Right lobe of liver (tissue), 6 donors: ENCODE results near the gene MAP4K4. TPM values are rescaled to one million over a fixed set of nuclear protein-coding genes. Genes with fewer than 3 reads are reported as not detected.

Experiments used
- ATAC-seq, 4 donors: fragments of 200-7000 bp; cut with Tn5 transposase; one replicate each; pipeline ENCODE4 v1.9.1; 2020; ENCODE audit warnings: mild to moderate bottlenecking in 4 of 4, moderate library complexity in 4 of 4
- DNase-seq, 3 donors: peaks; one replicate each; pipeline ENCODE4 v3.0.0-alpha.2; 2020
- H3K27ac ChIP-seq, 3 donors: fragments of 200-600 bp; one replicate each; pipeline ENCODE4 v1.8.0; 2022
- H3K27me3 ChIP-seq, 2 donors: fragments of 200-600 bp; one replicate each; pipeline ENCODE4 v1.8.0; 2022
- H3K36me3 ChIP-seq, 4 donors: fragments of 200-600 bp; sonication (generic) in 1 of 4; one replicate each; pipeline versions ENCODE4 v1.5.1 to v1.8.0; 2017 to 2022; ENCODE audit warnings: control low read depth in 1 of 4
- H3K4me1 ChIP-seq, 4 donors: fragments of 200-600 bp; sonication (generic) in 1 of 4; one replicate each; pipeline versions ENCODE4 v1.5.1 to v1.8.0; 2017 to 2022; ENCODE audit warnings: control low read depth in 1 of 4
- H3K4me3 ChIP-seq, 3 donors: fragments of 200-600 bp; one replicate each; pipeline ENCODE4 v1.8.0; 2022
- H3K9me3 ChIP-seq, 4 donors: fragments of 200-600 bp; sonication (generic) in 1 of 4; one replicate each; pipeline versions ENCODE4 v1.5.1 to v1.8.0; 2017 to 2022; ENCODE audit warnings: control low read depth in 1 of 4
- CTCF ChIP-seq, 4 donors: fragments of 200-600 bp in 3 of 4; fragments of 450-650 bp in 1 of 4; IDR thresholded peaks; one replicate each; pipeline versions ENCODE4 v1.5.1 to v1.8.0; 2016 to 2022; ENCODE audit warnings: antibody characterized with exemption in 4 of 4, mild to moderate bottlenecking in 2 of 4
- POLR2A ChIP-seq: fragments of 450-650 bp; IDR thresholded peaks from one replicate; pipeline ENCODE4 v1.6.1; 2017; ENCODE audit warnings: antibody characterized with exemption, mild to moderate bottlenecking
- WGBS: methylation state at CpG from one replicate; pipeline ENCODE4 v1.1.6; 2018; ENCODE audit warnings: low coverage, low lambda C conversion rate; ENCODE audit not compliant: insufficient coverage; ENCODE audit errors: missing lambda C conversion rate; 5-methylcytosine and 5-hydroxymethylcytosine counted together
- intact Hi-C, 2 donors: fragments of 100-400 bp; cut with DNase I; formaldehyde crosslinking; loops; one replicate each; pipeline versions ENCODE4 v1.11.2 to v1.14.1; 2022
- total RNA-seq, 6 experiments: library from RNA; depleted of rRNA in 2 of 6; stranded (reverse); fragments of >200 nt in 2 of 6; fragmentation: NEBNext Ultra II Directional in 3 of 6; extraction: Animal tissue kit (Norgen Biotek cat#: 25700) in 3 of 6; gene quantifications; one replicate each; pipeline versions ENCODE4 v1.1.0 to v1.2.4, GENCODE V29; 2016 to 2023
- donor health status: DM: no; HTN: yes; CAD: no.
- donor health status: DM: no; HTN: no; CAD: no.
- donor health status: DM: no; HTN: no; CAD: no.
- donor health status: DM: no; HTN: yes; CAD: no.
- donor health status: DM: no; HTN: yes; CAD: no.

The MAP4K4 gene
- total RNA-seq, 6 experiments from 2014 or later = 29.8 to 36.5 (median 31.1) TPM

DNA sequence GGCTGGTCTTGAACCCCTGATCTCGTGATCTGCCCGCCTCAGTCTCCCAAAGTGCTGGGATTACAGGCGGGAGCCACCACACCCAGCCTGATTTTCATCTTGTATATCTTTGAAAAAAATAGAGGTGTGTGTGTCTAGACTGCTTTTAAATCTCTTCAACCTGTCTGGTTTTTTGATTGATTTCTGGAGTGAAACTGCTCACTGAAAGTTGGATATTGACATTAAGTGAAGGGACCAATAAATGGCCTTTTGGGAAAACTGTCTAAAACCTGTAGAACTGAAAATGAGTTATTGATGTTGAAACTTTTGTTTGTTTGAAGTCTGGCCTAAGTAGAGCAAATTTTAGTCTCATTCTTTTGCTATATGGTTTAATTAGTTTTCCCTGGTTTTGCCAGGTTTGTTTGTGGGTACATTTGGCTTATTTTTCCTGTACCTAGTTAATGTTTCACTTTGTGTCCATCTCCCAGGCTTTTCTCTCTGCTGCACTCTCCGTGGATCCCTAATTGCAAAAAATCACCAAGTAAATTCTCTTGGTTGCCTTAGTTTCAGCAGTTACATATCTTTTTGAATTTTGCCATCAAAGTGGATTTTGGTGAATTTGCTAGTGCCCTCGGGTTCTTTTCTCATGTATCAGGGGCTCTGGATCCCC, 144.3 kb downstream of the MAP4K4 start:
- DNase-seq (no peak), ATAC-seq (peak; percentile 75 to 80 (median 78))
- peaks cover 0 to 65% (median 7%) of the 10 kb centered on the region in 4 donors for H3K36me3 ChIP-seq
- H3K9me3 ChIP-seq = no peaks in the 10 kb centered on the region
- H3K4me1 ChIP-seq = peaks cover 0 to 22% (median 4%) of the 10 kb centered on the region in 4 donors
- TF ChIP-seq CTCF (IDR thresholded peaks at IDR 0.05) (no peak), POLR2A (no peak)
- H3K4me3 ChIP-seq = no peak overlapping the region
- WGBS = 56% methylated on average over 5 of the region's 5 CpGs
- intact Hi-C loops = no loop called here
- no peaks in the 10 kb centered on the region for H3K27me3 ChIP-seq
- peak overlapping the region in 2 of 3 donors; percentile 35 to 77 for H3K27ac ChIP-seq

- Histone ChIP-seq H3K27me3 (no peaks in the 10 kb centered on the region), H3K9me3 (no peaks in the 10 kb centered on the region), H3K27ac (peak overlapping the region in 2 of 3 donors; percentile 14 to 77), H3K36me3 (peaks cover 0 to 72% (median 9%) of the 10 kb centered on the region in 4 donors), H3K4me1 (peaks cover 0 to 22% (median 4%) of the 10 kb centered on the region in 4 donors), H3K4me3 (no peak overlapping the region)
- TF ChIP-seq CTCF (IDR thresholded peaks at IDR 0.05) (no peak), POLR2A (no peak)
- intact Hi-C loops = no loop called here
- ATAC-seq (peak in 3 of 4 donors; percentile 7 to 24 (median 11)), DNase-seq (no peak)
- 57% methylated on average over 1 of the region's 1 CpG for WGBS
Observed at GRCh38 chr2:101842471-101842870, 145.0 kb downstream of the MAP4K4 start.

GRCh38 chr2:101843048-101843447, 145.5 kb downstream of the MAP4K4 start:
- intact Hi-C loops = no loop called here

DNA sequence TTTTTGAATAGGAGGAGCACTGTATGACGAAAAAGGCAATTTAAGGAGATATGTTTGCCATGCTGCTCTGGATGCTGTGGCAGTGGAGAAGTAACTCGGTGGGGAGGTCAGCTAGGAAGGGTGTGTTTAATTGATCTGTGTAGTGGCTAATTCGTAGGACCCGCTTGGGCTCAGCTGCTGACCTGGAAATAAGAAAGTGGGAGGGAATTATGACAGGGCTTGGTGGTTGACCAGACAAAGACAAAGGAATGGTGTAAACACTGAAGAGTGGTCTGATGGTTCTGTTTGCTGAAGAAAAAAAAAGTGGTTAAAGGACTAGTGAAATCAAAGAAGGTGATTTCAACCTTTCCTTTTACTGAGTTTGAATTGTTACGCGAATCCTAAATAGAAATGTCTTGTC, 146.0 kb downstream of the MAP4K4 start:
- Histone ChIP-seq H3K9me3 (no peaks in the 10 kb centered on the region), H3K27me3 (no peaks in the 10 kb centered on the region), H3K27ac (no peak overlapping the region), H3K4me1 (peaks cover 0 to 24% (median 4%) of the 10 kb centered on the region in 4 donors), H3K36me3 (peaks cover 0 to 69% (median 9%) of the 10 kb centered on the region in 4 donors), H3K4me3 (no peak overlapping the region)
- ATAC-seq = no peak
- intact Hi-C loops = no loop called here
- TF ChIP-seq CTCF (IDR thresholded peaks at IDR 0.05) = no peak
- TF ChIP-seq POLR2A = no peak
- no peak for DNase-seq
- 83% methylated on average over 6 of the region's 6 CpGs for WGBS

More at GRCh38 chr2:101843048-101843447, 145.5 kb downstream of the MAP4K4 start:
- Histone ChIP-seq H3K9me3 (no peaks in the 10 kb centered on the region), H3K27ac (peak overlapping the region in 1 of 3 donors; percentile 77), H3K4me3 (no peak overlapping the region), H3K4me1 (peaks cover 0 to 22% (median 4%) of the 10 kb centered on the region in 4 donors), H3K36me3 (peaks cover 0 to 72% (median 9%) of the 10 kb centered on the region in 4 donors), H3K27me3 (no peaks in the 10 kb centered on the region)
- WGBS = 42% methylated on average over 2 of the region's 2 CpGs
- TF ChIP-seq CTCF (IDR thresholded peaks at IDR 0.05) (no peak), POLR2A (no peak)
- ATAC-seq (peak in 3 of 4 donors; percentile 12 to 29 (median 23)), DNase-seq (no peak)
